ENCODE results near the gene SHMT1. TPM values are rescaled to one million over a fixed set of nuclear protein-coding genes. Genes with fewer than 3 reads are reported as not detected.
"Not testable (repeated sequence)": the region's sequence is repeated elsewhere in the genome, so short reads cannot be mapped to it uniquely, and the experiment has no call there.

Gene SHMT1
- polyA plus RNA-seq (ENCODE audit: insufficient read length in 3 of 3): 10 to 100 TPM; 50.2 to 57.3 (median 56.5) TPM

GRCh38 chr17:18363101-18364049 is at the start of gene SHMT1:
Gene SHMT1 (minus strand): TSS chr17:18363550. CDS start chr17:18355981, 7,569 bp downstream.
- DNase-seq (ENCODE audit: low read depth in 3 of 3, low spot score in 2 of 3): peak; percentile 53 to 80 (median 71)

- not testable (repeated sequence) for DNase-seq (ENCODE audit: low read depth in 3 of 3, low spot score in 2 of 3)
Measured at GRCh38 chr17:18412001-18412538, 48.7 kb upstream of the SHMT1 start.

GRCh38 chr17:18411377-18411864 is 48.1 kb upstream of the SHMT1 start:
- DNase-seq (ENCODE audit: low read depth in 3 of 3, low spot score in 2 of 3): peak in 1 of 3 donors; percentile 47

- not testable (repeated sequence) for DNase-seq (ENCODE audit: low read depth in 3 of 3, low spot score in 2 of 3)
Measured at GRCh38 chr17:18410736-18411135, 47.4 kb upstream of the SHMT1 start.

- not testable (repeated sequence) for DNase-seq (ENCODE audit: low read depth in 3 of 3, low spot score in 2 of 3)
Measured at GRCh38 chr17:18409321-18409720, 46.0 kb upstream of the SHMT1 start.

- not testable (repeated sequence) for DNase-seq (ENCODE audit: low read depth in 3 of 3, low spot score in 2 of 3)
Measured at GRCh38 chr17:18408906-18409305, 45.6 kb upstream of the SHMT1 start.

- DNase-seq (ENCODE audit: low read depth in 3 of 3, low spot score in 2 of 3): not testable (repeated sequence)
Measured at GRCh38 chr17:18403604-18404003, 40.3 kb upstream of the SHMT1 start.

GRCh38 chr17:18403166-18403565 is 39.8 kb upstream of the SHMT1 start:
- not testable (repeated sequence) for DNase-seq (ENCODE audit: low read depth in 3 of 3, low spot score in 2 of 3)

- DNase-seq (ENCODE audit: low read depth in 3 of 3, low spot score in 2 of 3): not testable (repeated sequence)
Measured at GRCh38 chr17:18401872-18402590, 38.7 kb upstream of the SHMT1 start.

GRCh38 chr17:18388728-18389127 is 25.4 kb upstream of the SHMT1 start:
- DNase-seq (ENCODE audit: low read depth in 3 of 3, low spot score in 2 of 3): not testable (repeated sequence)

GRCh38 chr17:18388266-18388665 is 24.9 kb upstream of the SHMT1 start:
- DNase-seq (ENCODE audit: low read depth in 3 of 3, low spot score in 2 of 3): not testable (repeated sequence)

GRCh38 chr17:18387583-18387982 is 24.2 kb upstream of the SHMT1 start:
- not testable (repeated sequence) for DNase-seq (ENCODE audit: low read depth in 3 of 3, low spot score in 2 of 3)

GRCh38 chr17:18384271-18384670 is 20.9 kb upstream of the SHMT1 start:
- not testable (repeated sequence) for DNase-seq (ENCODE audit: low read depth in 3 of 3, low spot score in 2 of 3)

- DNase-seq (ENCODE audit: low read depth in 3 of 3, low spot score in 2 of 3): not testable (repeated sequence)
Measured at GRCh38 chr17:18383079-18383481, 19.7 kb upstream of the SHMT1 start.

GRCh38 chr17:18382441-18383078 is 19.2 kb upstream of the SHMT1 start:
- DNase-seq (ENCODE audit: low read depth in 3 of 3, low spot score in 2 of 3): no peak

- DNase-seq (ENCODE audit: low read depth in 3 of 3, low spot score in 2 of 3): no peak
Measured at GRCh38 chr17:18381953-18382245, 18.5 kb upstream of the SHMT1 start.

GRCh38 chr17:18381158-18381952 is 18.0 kb upstream of the SHMT1 start:
- no peak for DNase-seq (ENCODE audit: low read depth in 3 of 3, low spot score in 2 of 3)

- no peak for DNase-seq (ENCODE audit: low read depth in 3 of 3, low spot score in 2 of 3)
Measured at GRCh38 chr17:18380471-18381157, 17.3 kb upstream of the SHMT1 start.

Data from right renal cortex interstitium (tissue), 3 donors.